ENCODE results near the gene PSMA3. TPM values are rescaled to one million over a fixed set of nuclear protein-coding genes. Genes with fewer than 3 reads are reported as not detected.

PSMA3 gene
- total and polyA plus RNA-seq, 9 of the 15 experiments (the other 6 are each of a cell fraction or from before 2014, with no cell fraction given), result 129 to 786 (median 319) TPM

GRCh38 chr14:58238252-58239243 lies 6.1 kb upstream of the PSMA3 start (continued):
- no peak for TF ChIP-seq SFPQ (IDR thresholded peaks at IDR 0.05; ENCODE audit: low read depth, low read length)
- TF ChIP-seq DMBX1 (CRISPR knock-in tag; IDR thresholded peaks at IDR 0.05; ENCODE audit: borderline replicate concordance), result no peak
- no peak for TF ChIP-seq FOXA3 (CRISPR knock-in tag; conservative IDR thresholded peaks at IDR 0.05 in 1 of 2, IDR thresholded peaks at IDR 0.05 in 1 of 2)
- no peak for TF ChIP-seq FOSL1 (tag; conservative IDR thresholded peaks at IDR 0.05)
- TF ChIP-seq HNRNPLL (IDR thresholded peaks at IDR 0.05; ENCODE audit: low read depth, low read length, poor library complexity, severe bottlenecking), result no peak
- TF ChIP-seq ZNF146 (CRISPR knock-in tag; IDR thresholded peaks at IDR 0.05; ENCODE audit: unreplicated experiment), result no peak
- TF ChIP-seq BHLHE40 (IDR thresholded peaks at IDR 0.05; ENCODE audit: low read length), result no peak
- no peak for TF ChIP-seq ARHGAP35 (IDR thresholded peaks at IDR 0.05; ENCODE audit: partially characterized antibody)
- no peak for TF ChIP-seq ARID2 (IDR thresholded peaks at IDR 0.05)
- TF ChIP-seq SIRT6 (IDR thresholded peaks at IDR 0.05; ENCODE audit: low read depth, low read length), result no peak
- TF ChIP-seq CEBPZ (IDR thresholded peaks at IDR 0.05; ENCODE audit: borderline replicate concordance, low read depth, low read length), result no peak
- no peak for TF ChIP-seq NCOR1 (IDR thresholded peaks at IDR 0.05)
- TF ChIP-seq HDAC8 (tag; IDR thresholded peaks at IDR 0.05), result no peak
- TF ChIP-seq ARID3B (CRISPR knock-in tag; IDR thresholded peaks at IDR 0.05; ENCODE audit: borderline replicate concordance), result no peak
- no peak for TF ChIP-seq ZNF395 (CRISPR knock-in tag; IDR thresholded peaks at IDR 0.05)
- no peak for TF ChIP-seq ZNF79 (CRISPR knock-in tag; IDR thresholded peaks at IDR 0.05; ENCODE audit: low read depth)
- no peak for TF ChIP-seq RCOR1 (IDR thresholded peaks at IDR 0.05; ENCODE audit: borderline replicate concordance in 1 of 2, low read depth in 2 of 2, low read length in 2 of 2)
- TF ChIP-seq ZNF197 (CRISPR knock-in tag; IDR thresholded peaks at IDR 0.05; ENCODE audit: low read depth), result no peak

Measured in K562 (cell line).